WTC11 (cell line): ENCODE measurements around the gene ABCB1.

Experiments used
- ATF1 ChIP-seq: sonication (generic); formaldehyde crosslinking; IDR thresholded peaks from 2 replicates; pipeline ENCODE4 v1.8.1; 2023; ENCODE audit warnings: mild to moderate bottlenecking, moderate library complexity, missing genetic modification reagents
- CTCF ChIP-seq: fragments of 200-600 bp; IDR thresholded peaks from 2 replicates; pipeline ENCODE4 v1.8.0; 2022; ENCODE audit warnings: antibody characterized with exemption
- EMX1 ChIP-seq: fragments of 250-450 bp; sonication (Bioruptor Pico); IDR thresholded peaks from 2 replicates; pipeline ENCODE4 v1.8.0; 2021; ENCODE audit warnings: mild to moderate bottlenecking
- ESRRA ChIP-seq: sonication (generic); formaldehyde crosslinking; IDR thresholded peaks from 2 replicates; pipeline ENCODE4 v1.8.1; 2022; ENCODE audit warnings: mild to moderate bottlenecking, missing genetic modification reagents, borderline replicate concordance
- FOXJ3 ChIP-seq: sonication (generic); formaldehyde crosslinking; IDR thresholded peaks from 2 replicates; pipeline ENCODE4 v1.9.0; 2021; ENCODE audit warnings: missing genetic modification reagents, mild to moderate bottlenecking, borderline replicate concordance
- GTF2I ChIP-seq: fragments of 250-450 bp; sonication (Bioruptor Pico); conservative IDR thresholded peaks from 2 replicates; pipeline ENCODE4 v1.4.0; 2021; ENCODE audit warnings: mild to moderate bottlenecking
- MAX ChIP-seq: sonication (generic); formaldehyde crosslinking; IDR thresholded peaks from 2 replicates; pipeline ENCODE4 v1.8.0; 2022; ENCODE audit warnings: mild to moderate bottlenecking, missing genetic modification reagents
- MXD4 ChIP-seq: fragments of 250-450 bp; sonication (Bioruptor Pico); IDR thresholded peaks from 2 replicates; pipeline ENCODE4 v1.8.0; 2021; ENCODE audit warnings: mild to moderate bottlenecking, moderate library complexity, borderline replicate concordance
- STAT6 ChIP-seq: sonication (generic); formaldehyde crosslinking; conservative IDR thresholded peaks from 2 replicates; pipeline ENCODE4 v1.8.1; 2023; ENCODE audit warnings: mild to moderate bottlenecking, low read depth, missing genetic modification reagents, moderate library complexity
- USF2 ChIP-seq: sonication (generic); formaldehyde crosslinking; IDR thresholded peaks from 2 replicates; pipeline ENCODE4 v1.8.1; 2023; ENCODE audit warnings: mild to moderate bottlenecking, missing genetic modification reagents, moderate library complexity
- ZMAT4 ChIP-seq: fragments of 250-450 bp; sonication (Bioruptor Pico); IDR thresholded peaks from 2 replicates; pipeline ENCODE4 v1.9.0; 2021; ENCODE audit warnings: mild to moderate bottlenecking
- ZNF138 ChIP-seq: sonication (generic); formaldehyde crosslinking; conservative IDR thresholded peaks from 2 replicates; pipeline ENCODE4 v1.8.1; 2022; ENCODE audit warnings: mild to moderate bottlenecking, moderate library complexity, missing genetic modification reagents
- ZNF281 ChIP-seq: sonication (generic); formaldehyde crosslinking; IDR thresholded peaks from 2 replicates; pipeline ENCODE4 v1.8.0; 2023; ENCODE audit warnings: mild to moderate bottlenecking, missing genetic modification reagents

- TF ChIP-seq ESRRA (no peak), ZNF281 (CRISPR knock-in tag) (no peak), EMX1 (CRISPR knock-in tag) (no peak), CTCF (no peak), MAX (CRISPR knock-in tag) (no peak), MXD4 (CRISPR knock-in tag) (no peak), STAT6 (CRISPR knock-in tag) (no peak), FOXJ3 (no peak), ZMAT4 (CRISPR knock-in tag) (no peak), USF2 (CRISPR knock-in tag) (no peak), ATF1 (CRISPR knock-in tag) (no peak), ZNF138 (CRISPR knock-in tag) (no peak), GTF2I (CRISPR knock-in tag) (no peak)
These were observed 83.4 kb downstream of the ABCB1 start for GRCh38 chr7:87517136-87517815.
